ENCODE results near the gene PUDP. TPM values are rescaled to one million over a fixed set of nuclear protein-coding genes. Genes with fewer than 3 reads are reported as not detected.

Gene PUDP
- total RNA-seq, 2 donors from 2014 or later, result 17.2 to 27.0 TPM

DNA sequence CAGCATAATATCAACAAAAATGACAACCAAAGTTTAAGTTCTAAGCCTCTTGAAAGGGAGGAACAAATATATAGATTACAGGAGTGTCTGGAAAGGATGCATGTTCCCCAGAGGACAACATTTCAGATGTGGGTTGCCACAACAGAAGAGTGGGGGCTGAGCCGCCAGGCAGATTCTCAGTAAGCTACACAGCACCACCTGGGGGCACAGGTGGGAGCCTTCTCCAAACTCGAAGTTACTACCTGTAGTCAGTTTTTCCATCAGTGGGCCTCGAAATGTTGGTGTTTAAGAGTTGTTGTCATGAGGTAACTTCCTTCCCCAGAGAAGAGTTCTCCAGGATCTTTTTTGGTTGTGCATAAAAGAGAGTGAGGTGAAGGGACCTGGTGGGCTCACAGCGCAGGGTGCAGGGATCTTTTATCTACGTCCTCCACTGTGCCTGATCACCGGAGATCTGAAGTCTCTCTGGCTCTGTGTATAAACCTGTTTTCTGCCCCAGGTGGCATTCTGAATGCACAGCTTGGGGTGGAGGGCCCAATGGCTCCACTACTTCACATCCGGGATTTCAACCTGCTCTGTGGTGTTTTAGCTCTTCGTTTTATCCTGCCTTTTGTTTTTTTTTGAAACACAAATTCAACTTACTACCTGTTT, 58.9 kb downstream of the PUDP start:
- TF ChIP-seq, protein P1, sequence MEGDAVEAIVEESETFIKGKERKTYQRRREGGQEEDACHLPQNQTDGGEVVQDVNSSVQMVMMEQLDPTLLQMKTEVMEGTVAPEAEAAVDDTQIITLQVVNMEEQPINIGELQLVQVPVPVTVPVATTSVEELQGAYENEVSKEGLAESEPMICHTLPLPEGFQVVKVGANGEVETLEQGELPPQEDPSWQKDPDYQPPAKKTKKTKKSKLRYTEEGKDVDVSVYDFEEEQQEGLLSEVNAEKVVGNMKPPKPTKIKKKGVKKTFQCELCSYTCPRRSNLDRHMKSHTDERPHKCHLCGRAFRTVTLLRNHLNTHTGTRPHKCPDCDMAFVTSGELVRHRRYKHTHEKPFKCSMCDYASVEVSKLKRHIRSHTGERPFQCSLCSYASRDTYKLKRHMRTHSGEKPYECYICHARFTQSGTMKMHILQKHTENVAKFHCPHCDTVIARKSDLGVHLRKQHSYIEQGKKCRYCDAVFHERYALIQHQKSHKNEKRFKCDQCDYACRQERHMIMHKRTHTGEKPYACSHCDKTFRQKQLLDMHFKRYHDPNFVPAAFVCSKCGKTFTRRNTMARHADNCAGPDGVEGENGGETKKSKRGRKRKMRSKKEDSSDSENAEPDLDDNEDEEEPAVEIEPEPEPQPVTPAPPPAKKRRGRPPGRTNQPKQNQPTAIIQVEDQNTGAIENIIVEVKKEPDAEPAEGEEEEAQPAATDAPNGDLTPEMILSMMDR (IDR thresholded peaks at IDR 0.05), result no peak
- Histone ChIP-seq H3K36me3 (no peaks in the 10 kb centered on the region), H3K27me3 (no peaks in the 10 kb centered on the region), H3K27ac (no peak overlapping the region), H3K4me1 (no peaks in the 10 kb centered on the region), H3K4me3 (no peak overlapping the region), H3K9me3 (no peaks in the 10 kb centered on the region)
- no peak for DNase-seq (ENCODE audit: low spot score)

DNA sequence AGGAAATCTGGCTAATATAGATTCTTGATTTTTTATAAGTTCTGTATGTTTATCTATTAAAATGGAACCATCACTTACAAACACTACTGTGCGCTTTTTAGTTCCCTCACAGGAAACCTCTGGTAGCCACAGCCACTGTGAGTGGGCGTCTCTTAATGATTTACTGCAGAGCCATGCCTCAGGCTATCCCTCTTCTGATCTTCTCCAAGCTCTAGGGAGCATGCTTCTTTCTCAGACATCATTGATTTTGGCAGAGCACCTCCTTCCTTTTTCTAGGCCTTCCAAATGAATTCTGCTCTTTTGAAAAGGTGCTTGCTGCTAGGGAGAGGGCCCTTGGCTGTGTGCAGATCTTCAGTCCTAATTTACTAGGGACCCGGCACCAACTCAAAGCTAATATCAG, 61.6 kb downstream of the PUDP start:
- TF ChIP-seq, protein P1 (IDR thresholded peaks at IDR 0.05), result no peak
- Histone ChIP-seq H3K27ac (no peak overlapping the region), H3K4me3 (no peak overlapping the region), H3K27me3 (no peaks in the 10 kb centered on the region), H3K4me1 (no peaks in the 10 kb centered on the region), H3K9me3 (no peaks in the 10 kb centered on the region), H3K36me3 (no peaks in the 10 kb centered on the region)
- no peak for DNase-seq (ENCODE audit: low spot score)

DNA sequence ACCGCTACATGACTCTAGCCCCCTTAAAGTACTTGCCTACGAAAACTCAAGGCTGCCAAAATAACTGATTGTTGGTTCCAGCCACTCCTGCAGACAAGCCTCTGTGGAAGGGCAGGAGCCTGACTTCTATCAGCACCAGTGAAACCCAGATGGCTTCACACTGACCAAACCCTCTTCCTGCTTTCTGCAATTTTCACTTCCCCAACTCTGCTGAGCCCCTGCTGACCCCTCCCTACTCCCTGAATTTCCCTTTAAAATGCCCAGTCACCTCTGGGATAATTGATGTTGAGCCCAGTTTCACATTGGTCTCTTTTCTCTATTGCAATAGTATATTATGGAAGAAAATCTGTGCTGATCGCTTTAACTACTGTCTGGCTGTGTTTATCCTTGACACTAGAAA, 62.1 kb downstream of the PUDP start:
- TF ChIP-seq, protein P1 (IDR thresholded peaks at IDR 0.05), result no peak
- no peak overlapping the region for H3K27ac ChIP-seq
- H3K4me1 ChIP-seq, result no peaks in the 10 kb centered on the region
- no peaks in the 10 kb centered on the region for H3K9me3 ChIP-seq
- H3K36me3 ChIP-seq, result no peaks in the 10 kb centered on the region
- no peak overlapping the region for H3K4me3 ChIP-seq
- no peaks in the 10 kb centered on the region for H3K27me3 ChIP-seq
- no peak for DNase-seq (ENCODE audit: low spot score)

DNA sequence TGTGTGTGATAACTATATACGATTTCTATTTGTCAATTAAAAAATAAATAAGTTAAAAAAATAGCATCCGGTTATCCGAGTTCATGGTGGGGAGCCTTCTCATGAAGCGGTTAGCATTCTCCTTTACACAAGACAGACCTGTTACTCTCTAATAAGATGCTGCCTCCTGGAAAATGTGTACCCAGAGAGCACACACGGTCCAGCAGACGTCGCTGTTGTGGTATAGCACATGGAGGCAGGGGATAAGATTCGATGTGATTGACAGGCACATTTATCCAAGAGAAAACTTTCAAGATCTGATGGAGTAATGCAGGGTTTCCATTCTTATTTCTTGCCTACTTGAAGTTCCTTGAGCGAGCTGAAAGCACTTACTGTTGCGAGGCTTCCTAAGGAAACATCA, 63.1 kb downstream of the PUDP start:
- no peaks in the 10 kb centered on the region for H3K4me1 ChIP-seq
- H3K36me3 ChIP-seq, result no peaks in the 10 kb centered on the region
- TF ChIP-seq, protein P1 (IDR thresholded peaks at IDR 0.05), result no peak
- H3K9me3 ChIP-seq, result no peaks in the 10 kb centered on the region
- DNase-seq (ENCODE audit: low spot score), result no peak
- H3K27me3 ChIP-seq, result no peaks in the 10 kb centered on the region
- H3K4me3 ChIP-seq, result no peak overlapping the region
- H3K27ac ChIP-seq, result no peak overlapping the region

DNA sequence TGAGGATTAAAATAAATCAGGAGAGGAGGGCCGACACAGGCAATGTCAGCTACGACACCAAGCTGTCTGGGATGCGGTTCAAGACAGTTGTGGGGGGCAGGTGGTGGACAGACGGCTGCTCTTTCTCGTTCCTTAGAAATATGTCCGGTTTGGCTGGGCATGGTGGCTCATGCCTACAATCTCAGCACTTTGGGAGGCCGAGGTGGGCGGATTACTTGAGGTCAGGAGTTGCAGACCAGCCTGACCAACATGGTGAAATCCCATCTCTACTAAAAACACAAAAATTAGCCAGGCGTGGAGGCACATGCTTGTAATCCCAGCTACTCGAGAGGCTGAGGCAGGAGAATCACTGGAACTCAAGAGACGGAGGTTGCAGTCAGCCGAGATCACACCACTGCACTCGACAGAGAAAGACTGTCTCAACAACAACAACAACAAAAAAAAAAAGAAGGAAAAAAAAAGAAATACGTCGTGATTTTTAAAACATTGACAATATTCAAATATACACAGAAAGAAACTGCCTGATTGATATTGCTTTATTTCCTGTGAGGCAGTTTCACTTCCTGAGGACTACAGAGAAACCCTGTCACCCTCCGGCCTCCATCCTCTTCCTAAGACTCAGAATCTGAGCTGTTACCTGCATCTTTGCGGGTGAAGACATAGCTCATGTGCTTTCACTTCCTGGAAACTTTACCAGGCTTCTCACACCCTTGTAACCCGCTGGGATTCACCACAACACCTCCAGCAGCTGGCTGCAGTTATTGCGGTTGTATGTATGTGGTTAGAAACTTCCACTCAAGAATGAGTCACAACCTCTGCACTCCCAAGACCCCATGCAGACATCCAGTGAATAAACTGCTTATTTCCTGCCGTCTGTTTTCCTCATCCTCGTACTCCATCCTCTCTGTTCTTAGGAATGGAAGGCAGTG, 64.2 kb downstream of the PUDP start:
- no peak for DNase-seq (ENCODE audit: low spot score)
- TF ChIP-seq, protein P1 (IDR thresholded peaks at IDR 0.05), result no peak
- Histone ChIP-seq H3K4me1 (no peaks in the 10 kb centered on the region), H3K9me3 (no peaks in the 10 kb centered on the region), H3K36me3 (no peaks in the 10 kb centered on the region), H3K4me3 (no peak overlapping the region), H3K27me3 (no peaks in the 10 kb centered on the region), H3K27ac (no peak overlapping the region)
